Loucy (cell line): ENCODE measurements around the gene PIGM.

Experiments used
- H2AFZ ChIP-seq: fragments of 200-600 bp; sonication (generic); 2 replicates; pipeline ENCODE4 v1.6.0; 2016; ENCODE audit warnings: antibody characterized with exemption, mild to moderate bottlenecking, low read length, moderate library complexity
- H3F3A ChIP-seq: fragments of 200-600 bp; 2 replicates; pipeline ENCODE4 v1.6.0; 2016; ENCODE audit warnings: antibody characterized with exemption, low read depth, mild to moderate bottlenecking
- H3K27me3 ChIP-seq: fragments of 200-600 bp; sonication (generic); 2 replicates; pipeline ENCODE4 v1.6.1; 2014; ENCODE audit warnings: low read length, mild to moderate bottlenecking; ENCODE audit not compliant: insufficient read depth, poor library complexity, severe bottlenecking
- H3K36me3 ChIP-seq: fragments of 200-600 bp; sonication (generic); 2 replicates; pipeline ENCODE4 v1.6.1; 2016; ENCODE audit warnings: low read length; ENCODE audit not compliant: insufficient read depth
- H3K4me1 ChIP-seq: fragments of 200-600 bp; sonication (generic); 2 replicates; pipeline ENCODE4 v1.5.1; 2014; ENCODE audit warnings: low read length, mild to moderate bottlenecking; ENCODE audit not compliant: insufficient read depth, poor library complexity, severe bottlenecking
- H3K4me2 ChIP-seq: fragments of 200-600 bp; sonication (generic); 2 replicates; pipeline ENCODE4 v1.6.0; 2014; ENCODE audit warnings: antibody characterized with exemption, low read length, low read depth, mild to moderate bottlenecking; ENCODE audit not compliant: poor library complexity, severe bottlenecking
- H3K4me3 ChIP-seq: fragments of 200-600 bp; sonication (generic); 2 replicates; pipeline ENCODE4 v1.5.1; 2014; ENCODE audit warnings: low read length, mild to moderate bottlenecking, mixed read lengths; ENCODE audit not compliant: poor library complexity, severe bottlenecking
- H3K79me2 ChIP-seq: fragments of 200-600 bp; sonication (generic); 2 replicates; pipeline ENCODE4 v1.6.1; 2014; ENCODE audit warnings: low read length; ENCODE audit not compliant: insufficient read depth
- H3K9ac ChIP-seq: fragments of 200-600 bp; sonication (generic); 2 replicates; pipeline ENCODE4 v1.6.0; 2014; ENCODE audit warnings: mild to moderate bottlenecking, low read depth, low read length, moderate library complexity; ENCODE audit not compliant: poor library complexity, severe bottlenecking
- H3K9me2 ChIP-seq: fragments of 200-600 bp; sonication (generic); replicated peaks from 2 replicates; pipeline ENCODE4 v1.6.1; 2016; ENCODE audit warnings: low read depth, low read length, mixed read lengths
- H3K9me3 ChIP-seq: fragments of 200-600 bp; sonication (generic); 2 replicates; pipeline ENCODE4 v1.6.1; 2014; ENCODE audit warnings: mild to moderate bottlenecking, antibody characterized with exemption, low read length, low read depth; ENCODE audit not compliant: insufficient read depth
- H4K20me1 ChIP-seq: fragments of 200-600 bp; sonication (generic); 2 replicates; pipeline ENCODE4 v1.6.0; 2014; ENCODE audit warnings: antibody characterized with exemption, low read length, mild to moderate bottlenecking; ENCODE audit not compliant: insufficient read depth, poor library complexity, severe bottlenecking
- EZH2phosphoT487 ChIP-seq: fragments of 200-600 bp; IDR thresholded peaks from 2 replicates; pipeline ENCODE4 v1.6.1; 2018; ENCODE audit warnings: antibody characterized with exemption, mild to moderate bottlenecking, moderate library complexity, borderline replicate concordance
- TF ChIP-seq, protein P1 (sequence below): fragments of 200-600 bp; sonication (generic); conservative IDR thresholded peaks from 2 replicates; pipeline ENCODE4 v1.5.1; 2014; ENCODE audit warnings: mild to moderate bottlenecking, antibody characterized with exemption, low read length

Gene PIGM

GRCh38 chr1:160007577-160008200 lies 24.1 kb downstream of the PIGM start:
- TF ChIP-seq EZH2phosphoT487, result no peak
- TF ChIP-seq, protein P1, sequence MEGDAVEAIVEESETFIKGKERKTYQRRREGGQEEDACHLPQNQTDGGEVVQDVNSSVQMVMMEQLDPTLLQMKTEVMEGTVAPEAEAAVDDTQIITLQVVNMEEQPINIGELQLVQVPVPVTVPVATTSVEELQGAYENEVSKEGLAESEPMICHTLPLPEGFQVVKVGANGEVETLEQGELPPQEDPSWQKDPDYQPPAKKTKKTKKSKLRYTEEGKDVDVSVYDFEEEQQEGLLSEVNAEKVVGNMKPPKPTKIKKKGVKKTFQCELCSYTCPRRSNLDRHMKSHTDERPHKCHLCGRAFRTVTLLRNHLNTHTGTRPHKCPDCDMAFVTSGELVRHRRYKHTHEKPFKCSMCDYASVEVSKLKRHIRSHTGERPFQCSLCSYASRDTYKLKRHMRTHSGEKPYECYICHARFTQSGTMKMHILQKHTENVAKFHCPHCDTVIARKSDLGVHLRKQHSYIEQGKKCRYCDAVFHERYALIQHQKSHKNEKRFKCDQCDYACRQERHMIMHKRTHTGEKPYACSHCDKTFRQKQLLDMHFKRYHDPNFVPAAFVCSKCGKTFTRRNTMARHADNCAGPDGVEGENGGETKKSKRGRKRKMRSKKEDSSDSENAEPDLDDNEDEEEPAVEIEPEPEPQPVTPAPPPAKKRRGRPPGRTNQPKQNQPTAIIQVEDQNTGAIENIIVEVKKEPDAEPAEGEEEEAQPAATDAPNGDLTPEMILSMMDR, result peak; percentile 94
- Histone ChIP-seq H4K20me1 (no peaks in the 10 kb centered on the region), H3K4me1 (no peaks in the 10 kb centered on the region), H3K9ac (no peak overlapping the region), H3K4me3 (no peak overlapping the region), H3K9me2 (no peaks in the 10 kb centered on the region), H3K27me3 (no peaks in the 10 kb centered on the region), H3K4me2 (no peak overlapping the region), H3K36me3 (no peaks in the 10 kb centered on the region), H3K9me3 (no peaks in the 10 kb centered on the region), H2AFZ (no peak overlapping the region), H3F3A (no peaks in the 10 kb centered on the region), H3K79me2 (no peaks in the 10 kb centered on the region)

- Histone ChIP-seq H3K4me1 (no peaks in the 10 kb centered on the region), H3K36me3 (no peaks in the 10 kb centered on the region), H3K9ac (no peak overlapping the region), H4K20me1 (no peaks in the 10 kb centered on the region), H3K79me2 (no peaks in the 10 kb centered on the region), H3F3A (no peaks in the 10 kb centered on the region), H3K9me3 (no peaks in the 10 kb centered on the region), H3K4me2 (no peak overlapping the region), H3K4me3 (no peak overlapping the region), H3K27me3 (no peaks in the 10 kb centered on the region), H3K9me2 (no peaks in the 10 kb centered on the region), H2AFZ (no peak overlapping the region)
- TF ChIP-seq, protein P1, result peak; percentile 95
- no peak for TF ChIP-seq EZH2phosphoT487
Measured at GRCh38 chr1:160006312-160006940, 25.4 kb downstream of the PIGM start.

- Histone ChIP-seq H3K9ac (no peak overlapping the region), H3K4me1 (no peaks in the 10 kb centered on the region), H3K4me3 (no peak overlapping the region), H3K36me3 (no peaks in the 10 kb centered on the region), H4K20me1 (no peaks in the 10 kb centered on the region), H3F3A (no peaks in the 10 kb centered on the region), H2AFZ (no peak overlapping the region), H3K9me3 (no peaks in the 10 kb centered on the region), H3K79me2 (no peaks in the 10 kb centered on the region), H3K27me3 (no peaks in the 10 kb centered on the region), H3K4me2 (no peak overlapping the region), H3K9me2 (no peaks in the 10 kb centered on the region)
- no peak for TF ChIP-seq EZH2phosphoT487
- TF ChIP-seq, protein P1, result no peak
Measured at GRCh38 chr1:160005070-160005469, 26.7 kb downstream of the PIGM start.
